HG02623 (cell line): ENCODE results near the gene CYP2B6.
"Not testable (repeated sequence)": the region's sequence is repeated elsewhere in the genome, so short reads cannot be mapped to it uniquely, and the experiment has no call there.

Experiments used
- ATAC-seq: cut with Tn5 transposase; IDR thresholded peaks from one replicate; pipeline ENCODE4 v1.9.1; 2021; ENCODE audit warnings: moderate library complexity; ENCODE audit not compliant: unreplicated experiment

CYP2B6 gene

DNA sequence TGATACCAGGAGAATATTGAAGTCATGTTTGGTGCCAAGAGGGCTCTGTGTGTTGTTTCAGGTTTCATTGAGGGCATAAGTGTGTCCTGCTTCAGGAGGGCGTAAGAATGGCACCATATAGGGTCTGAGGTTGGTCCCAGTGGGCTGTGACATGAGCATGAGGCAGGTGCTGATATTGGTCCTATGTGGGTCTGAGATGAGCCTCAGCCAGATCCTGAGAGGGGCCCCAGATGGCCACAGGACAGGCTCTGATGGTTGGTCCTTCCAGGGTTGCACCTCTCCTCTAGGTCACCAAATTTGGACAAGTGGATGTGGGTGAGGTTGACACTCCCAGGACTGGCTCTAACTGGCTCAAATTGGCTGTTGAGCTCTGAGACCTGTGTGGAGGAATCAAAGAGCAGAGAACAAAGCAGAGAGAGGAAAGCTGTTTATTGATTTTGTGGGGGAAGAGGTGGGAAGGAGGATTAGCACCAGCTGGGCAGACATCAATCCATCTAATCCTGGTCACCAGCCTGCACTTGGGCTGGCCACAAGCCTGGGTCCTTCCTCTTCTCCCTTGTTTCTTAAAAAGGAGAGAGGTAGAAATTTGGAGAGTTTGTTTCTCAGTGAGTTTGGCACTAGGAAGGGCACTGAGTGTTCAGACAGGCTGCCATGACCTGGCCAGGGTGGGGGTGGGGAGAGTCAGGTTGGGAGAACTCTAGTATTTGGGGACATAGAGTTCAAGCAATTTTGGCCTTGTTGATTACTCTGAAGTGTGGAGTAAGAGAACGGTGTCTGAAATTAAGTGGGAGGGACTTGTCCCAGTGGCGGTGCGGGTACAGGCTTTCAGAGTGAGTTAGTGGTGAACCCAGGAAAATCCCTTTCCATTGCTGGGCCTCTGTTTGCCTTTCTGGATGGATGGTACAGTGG is 38.7 kb downstream of the CYP2B6 start:
- no peak for ATAC-seq

GRCh38 chr19:41030651-41031050 is 39.6 kb downstream of the CYP2B6 start:
- ATAC-seq, result no peak

DNA sequence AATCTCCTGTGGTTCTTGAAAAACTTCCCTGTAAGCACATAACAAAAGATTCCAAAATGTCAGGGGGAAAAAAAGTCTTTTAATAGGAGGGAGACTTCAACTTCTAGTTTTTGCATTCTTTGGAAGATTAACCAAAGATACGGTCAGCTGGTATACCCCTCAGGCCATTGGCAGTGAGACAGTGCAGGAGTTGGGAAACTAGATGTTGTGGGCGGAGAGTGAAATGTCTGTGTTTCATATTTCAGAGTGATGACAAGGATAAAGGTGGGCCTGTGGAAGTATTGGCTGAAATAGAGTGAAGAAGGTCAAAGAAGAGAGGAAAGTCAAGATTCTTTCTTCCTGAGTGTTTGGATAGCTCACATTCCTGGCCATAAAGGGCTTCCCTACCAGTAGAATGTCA is 40.8 kb downstream of the CYP2B6 start:
- no peak for ATAC-seq

GRCh38 chr19:41033324-41033723 is 42.2 kb downstream of the CYP2B6 start:
- not testable (repeated sequence) for ATAC-seq

GRCh38 chr19:41039806-41040205 is 48.7 kb downstream of the CYP2B6 start:
- no peak for ATAC-seq

DNA sequence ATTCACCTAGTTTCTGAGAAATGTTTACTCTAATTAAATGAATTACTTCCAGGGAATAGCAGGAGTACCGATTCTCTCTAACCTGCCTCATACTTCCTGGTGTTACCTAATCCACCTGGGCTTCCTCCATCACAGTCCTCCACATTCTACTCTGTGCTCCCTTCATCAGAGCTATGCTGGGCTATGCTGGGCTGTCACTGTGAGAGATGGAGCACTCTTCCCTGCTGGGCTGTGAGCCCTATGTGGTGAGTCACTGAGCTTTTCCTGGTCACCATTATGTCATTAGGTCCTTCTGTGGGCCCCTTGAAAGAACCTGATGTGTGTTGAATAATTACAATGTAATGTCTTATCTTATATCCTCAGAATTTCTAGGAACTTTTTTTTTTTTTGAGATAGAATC is 54.0 kb downstream of the CYP2B6 start:
- ATAC-seq, result not testable (repeated sequence)

DNA sequence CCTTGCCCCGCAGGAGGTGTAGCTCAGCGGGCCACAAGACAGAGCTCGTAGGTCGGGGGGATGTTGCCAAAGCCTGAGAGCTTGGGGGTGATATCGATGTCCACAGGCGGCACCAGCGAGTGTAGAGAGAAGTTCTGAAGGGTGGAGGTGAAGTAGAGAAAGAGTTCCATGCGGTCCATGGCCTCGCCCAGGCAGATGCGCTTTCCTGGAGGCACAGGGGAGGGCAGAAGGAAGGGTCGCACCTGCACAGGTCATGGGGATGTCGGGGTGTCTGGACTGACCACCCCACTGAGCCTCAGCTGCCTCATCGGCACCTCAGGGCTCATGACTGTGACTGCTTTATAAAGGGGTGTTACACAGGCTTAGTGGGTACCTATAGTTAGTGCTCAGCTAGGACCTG is 59.3 kb downstream of the CYP2B6 start:
- ATAC-seq, result no peak

DNA sequence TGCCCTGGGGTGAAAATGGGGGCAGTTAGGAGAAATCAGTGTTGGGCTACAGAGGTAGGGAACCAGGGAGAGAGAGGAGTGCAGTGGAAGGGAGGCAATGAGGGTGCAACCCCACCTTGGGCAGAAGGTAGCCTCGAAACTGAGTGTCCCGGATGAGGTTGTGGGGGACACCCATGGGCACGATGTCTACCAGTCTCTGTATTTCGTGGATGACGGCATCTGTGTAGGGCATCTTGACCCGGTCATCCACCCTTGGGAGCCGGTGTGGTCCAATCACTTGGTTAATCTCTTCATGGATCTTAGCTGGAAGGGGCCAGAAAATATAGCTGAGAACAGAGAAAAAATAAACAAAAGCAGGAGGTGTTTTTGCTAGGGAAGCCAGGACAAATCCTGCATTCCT is 61.1 kb downstream of the CYP2B6 start:
- not testable (repeated sequence) for ATAC-seq

DNA sequence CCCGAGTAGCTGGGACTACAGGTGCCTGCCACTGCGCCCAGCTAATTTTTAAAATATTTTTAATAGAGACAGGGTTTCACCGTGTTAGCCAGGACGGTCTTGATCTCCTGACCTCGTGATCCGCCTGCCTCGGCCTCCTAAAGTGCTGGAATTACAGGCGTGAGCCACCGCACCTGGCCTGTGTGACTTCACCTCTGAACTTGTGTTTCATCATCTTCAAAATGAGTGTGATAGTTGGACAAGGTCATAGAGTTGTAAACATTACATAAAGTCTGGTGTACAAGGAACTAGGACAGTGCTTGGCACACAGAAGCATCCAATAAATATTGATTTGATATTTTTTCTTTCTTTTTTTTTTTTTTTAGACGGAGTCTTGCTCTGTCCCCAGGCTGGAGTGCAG is 62.2 kb downstream of the CYP2B6 start:
- not testable (repeated sequence) for ATAC-seq

- ATAC-seq, result no peak
Measured at GRCh38 chr19:41064974-41065569, 74.0 kb downstream of the CYP2B6 start.
